ENCODE measurements around the gene SLC7A5. TPM values are rescaled to one million over a fixed set of nuclear protein-coding genes. Genes with fewer than 3 reads are reported as not detected.

Gene SLC7A5
- polyA plus RNA-seq, 2 of the 4 experiments (the other 2 are of a cell fraction), result 265 to 972 TPM

GRCh38 chr16:87836346-87836843 lies 32.9 kb downstream of the SLC7A5 start:
- Histone ChIP-seq H3K4me3 (no peak overlapping the region), H3K4me1 (peaks cover 100% of the 10 kb centered on the region), H3K4me2 (peak overlapping the region; percentile 79), H3K9me3 (no peaks in the 10 kb centered on the region), H3K27ac (peak overlapping the region; percentile 97 to 99)
- 85% methylated on average over 15 of the region's 17 CpGs for WGBS (ENCODE audit: missing lambda C conversion rate)
- POLR2A ChIA-PET, result interaction anchor here (1.1 to 1.3 kb wide), 2 partner anchors 33 to 46 kb away, joined by 3 to 4 read pairs; partner anchors contain the start of gene SLC7A5
- no peak for DNase-seq (ENCODE audit: low read depth in 1 of 2, low spot score in 1 of 2)
- TF ChIP-seq KDM5A (IDR thresholded peaks at IDR 0.05) (no peak), JUN (IDR thresholded peaks at IDR 0.05) (peak in 1 of 2 experiments; percentile 16; a peak in 2 of 5 replicates), ELK1 (IDR thresholded peaks at IDR 0.05; ENCODE audit: low read depth, low read length) (no peak), RFX5 (IDR thresholded peaks at IDR 0.05) (no peak), ZSCAN20 (CRISPR knock-in tag; IDR thresholded peaks at IDR 0.05) (no peak)
- ATAC-seq, result 0 out of 6 replicates have a peak, but pooled peaks of 1 of the 2 experiments have one; percentile 0
- CTCF ChIA-PET, result interaction anchor here (0.5 to 30.2 kb wide), 11 partner anchors 9 to 67 kb away, joined by 3 to 417 read pairs (median 5); partner anchors contain the start of gene SLC7A5
- FAIRE-seq, result no peak

GRCh38 chr16:87835882-87836331 lies 33.4 kb downstream of the SLC7A5 start:
- WGBS (ENCODE audit: missing lambda C conversion rate), result 58% methylated on average over 10 of the region's 20 CpGs
- CTCF ChIA-PET, result interaction anchor here (0.8 to 30.2 kb wide), 11 partner anchors 9 to 66 kb away, joined by 3 to 417 read pairs (median 5); partner anchors contain the start of gene SLC7A5
- Histone ChIP-seq H3K4me2 (peak overlapping the region; percentile 79), H3K4me1 (peaks cover 100% of the 10 kb centered on the region), H3K4me3 (no peak overlapping the region), H3K9me3 (no peaks in the 10 kb centered on the region), H3K27ac (peak overlapping the region; percentile 97 to 99)
- POLR2A ChIA-PET, result interaction anchor here (1.1 to 1.3 kb wide), 2 partner anchors 34 to 46 kb away, joined by 3 to 4 read pairs; partner anchors contain the start of gene SLC7A5
- DNase-seq (ENCODE audit: low read depth in 1 of 2, low spot score in 1 of 2) (no peak), ATAC-seq (peak in 1 of 2 experiments; percentile 0; a peak in 1 of 6 replicates), FAIRE-seq (no peak)
- 0 out of 2 replicates have a peak, but pooled peaks have one; percentile 31 for TF ChIP-seq E2F6 (IDR thresholded peaks at IDR 0.05; ENCODE audit: borderline replicate concordance, low read depth)
- TF ChIP-seq CTCF (IDR thresholded peaks at IDR 0.05), result no peak
- TF ChIP-seq CBX8 (IDR thresholded peaks at IDR 0.05), result no peak
- TF ChIP-seq JUN (IDR thresholded peaks at IDR 0.05), result peak; percentile 16 to 48; a peak in 4 of 5 replicates
- no peak for TF ChIP-seq HOXB5 (CRISPR knock-in tag; IDR thresholded peaks at IDR 0.05)

- no peak; the same call in none of the 2 replicates for TF ChIP-seq HOXA7 (CRISPR knock-in tag; IDR thresholded peaks at IDR 0.05)
- TF ChIP-seq TP53 (CRISPR knock-in tag; IDR thresholded peaks at IDR 0.05), result peak; percentile 37; the same call in 1 of the 2 replicates
- TF ChIP-seq JUN (IDR thresholded peaks at IDR 0.05), result peak in 1 of 2 experiments; percentile 50; a peak in 2 of 5 replicates
- 0 out of 2 replicates have a peak, but pooled peaks have one; percentile 47 for TF ChIP-seq GATA3 (IDR thresholded peaks at IDR 0.05; ENCODE audit: borderline replicate concordance)
- TF ChIP-seq TFCP2L1 (CRISPR knock-in tag; IDR thresholded peaks at IDR 0.05), result peak; percentile 59; the same call in 1 of the 2 replicates
- TF ChIP-seq POLR2AphosphoS2 (conservative IDR thresholded peaks at IDR 0.05; ENCODE audit: low read length), result peak; percentile 84
- TF ChIP-seq HMGXB4 (CRISPR knock-in tag; IDR thresholded peaks at IDR 0.05; ENCODE audit: borderline replicate concordance), result no peak
- peak; percentile 13; the same call in 1 of the 2 replicates for TF ChIP-seq MAX (IDR thresholded peaks at IDR 0.05)
- no peak for TF ChIP-seq CHD2 (IDR thresholded peaks at IDR 0.05; ENCODE audit: low read length, partially characterized antibody)
Observed at GRCh38 chr16:87834668-87835473, 34.4 kb downstream of the SLC7A5 start.

More at GRCh38 chr16:87834668-87835473, 34.4 kb downstream of the SLC7A5 start:
- no peaks in the 10 kb centered on the region for H3K9me3 ChIP-seq
- ChIA-PET POLR2A (interaction anchor here (1.8 kb wide), 1 partner anchor 45 kb away, joined by 7 read pairs; no protein-coding TSS in a partner anchor), CTCF (interaction anchor here (0.9 to 30.2 kb wide), 9 partner anchors 9 to 58 kb away, joined by 3 to 417 read pairs (median 5); partner anchors contain the start of gene SLC7A5)
- ATAC-seq (peak; percentile 1 to 2; a peak in 3 of 6 replicates), FAIRE-seq (no peak), DNase-seq (ENCODE audit: low read depth in 1 of 2, low spot score in 1 of 2) (peak in 1 of 2 experiments; percentile 81)
- WGBS (ENCODE audit: missing lambda C conversion rate), result 62% methylated on average over 10 of the region's 24 CpGs
- H3K4me1 ChIP-seq, result peaks cover 100% of the 10 kb centered on the region
- H3K4me3 ChIP-seq, result no peak overlapping the region; the same call in 2 of the 3 replicates
- peak overlapping the region; percentile 97 to 99 for H3K27ac ChIP-seq
- peak overlapping the region; percentile 79 for H3K4me2 ChIP-seq

Data from A549 (cell line).